GM23338 (cell line): Measurements from ENCODE around the gene NEK4. TPM values are rescaled to one million over a fixed set of nuclear protein-coding genes. Genes with fewer than 3 reads are reported as not detected.

Source experiments
- ATAC-seq: fragments of 200-7000 bp; cut with Tn5 transposase; 3 replicates; pipeline ENCODE4 v1.9.1; 2020
- DNase-seq: peaks from one replicate; pipeline ENCODE4 v3.0.0-alpha.2; 2015; ENCODE audit warnings: low spot score
- H2AFZ ChIP-seq: fragments of 200-600 bp; sonication (generic); 2 replicates; pipeline ENCODE4 v1.8.0; 2016; ENCODE audit warnings: antibody characterized with exemption, mild to moderate bottlenecking, moderate library complexity
- H3F3A ChIP-seq: fragments of 200-600 bp; sonication (generic); replicated peaks from 2 replicates; pipeline ENCODE4 v1.8.0; 2017; ENCODE audit warnings: antibody characterized with exemption, mixed run types, low read depth
- H3K27ac ChIP-seq: fragments of 200-600 bp; sonication (generic); 2 replicates; pipeline ENCODE4 v1.6.1; 2016; ENCODE audit warnings: low read depth
- H3K27me3 ChIP-seq: fragments of 200-600 bp; sonication (generic); 2 replicates; pipeline ENCODE4 v1.8.0; 2016; ENCODE audit warnings: mild to moderate bottlenecking, mixed run types, moderate library complexity; ENCODE audit not compliant: insufficient read depth
- H3K36me3 ChIP-seq: fragments of 200-600 bp; sonication (generic); 2 replicates; pipeline ENCODE4 v1.8.0; 2016; ENCODE audit warnings: mild to moderate bottlenecking; ENCODE audit not compliant: insufficient read depth
- H3K4me1 ChIP-seq: fragments of 200-600 bp; sonication (generic); 2 replicates; pipeline ENCODE4 v1.8.0; 2016; ENCODE audit warnings: mild to moderate bottlenecking, moderate library complexity; ENCODE audit not compliant: insufficient read depth
- H3K4me2 ChIP-seq: fragments of 200-600 bp; sonication (generic); 2 replicates; pipeline ENCODE4 v1.7.1; 2017; ENCODE audit warnings: mixed run types
- H3K4me3 ChIP-seq: fragments of 200-600 bp; sonication (generic); 2 replicates; pipeline ENCODE4 v1.6.1; 2016; ENCODE audit warnings: mixed run types
- H3K79me2 ChIP-seq: fragments of 200-600 bp; sonication (generic); replicated peaks from 2 replicates; pipeline ENCODE4 v1.8.0; 2017; ENCODE audit warnings: mild to moderate bottlenecking; ENCODE audit not compliant: insufficient read depth
- H3K9me2 ChIP-seq: fragments of 200-600 bp; sonication (generic); 2 replicates; pipeline ENCODE4 v1.8.0; 2017; ENCODE audit not compliant: insufficient read depth
- H4K20me1 ChIP-seq: fragments of 200-600 bp; sonication (generic); replicated peaks from 2 replicates; pipeline ENCODE4 v1.8.0; 2017; ENCODE audit warnings: mild to moderate bottlenecking; ENCODE audit not compliant: insufficient read depth
- H3K27ac Mint-ChIP-seq: 2 replicates; pipeline ENCODE4 v1.8.0; 2020; ENCODE audit warnings: inconsistent platforms, mild to moderate bottlenecking, moderate library complexity, mixed read lengths
- H3K27me3 Mint-ChIP-seq: 3 replicates; pipeline ENCODE4 v1.8.0; 2022; ENCODE audit warnings: low read depth, mild to moderate bottlenecking, moderate library complexity, mixed read lengths, inconsistent platforms; ENCODE audit not compliant: insufficient read depth, poor library complexity
- H3K36me3 Mint-ChIP-seq: 3 replicates; pipeline ENCODE4 v1.8.0; 2021; ENCODE audit warnings: low read depth, mild to moderate bottlenecking, inconsistent platforms, moderate library complexity, mixed read lengths
- H3K4me1 Mint-ChIP-seq: 3 replicates; pipeline ENCODE4 v1.8.0; 2020; ENCODE audit warnings: mild to moderate bottlenecking, inconsistent platforms, mixed read lengths
- H3K4me3 Mint-ChIP-seq: 3 replicates; pipeline ENCODE4 v1.8.0; 2021; ENCODE audit warnings: moderate library complexity, mild to moderate bottlenecking, inconsistent platforms, mixed read lengths
- H3K9me3 Mint-ChIP-seq: 3 replicates; pipeline ENCODE4 v1.8.0; 2020; ENCODE audit warnings: moderate library complexity, mild to moderate bottlenecking, inconsistent platforms, mixed read lengths
- CREB1 ChIP-seq: fragments of 250-450 bp; sonication (Bioruptor Pico); IDR thresholded peaks from 2 replicates; pipeline ENCODE4 v1.5.0; 2020; ENCODE audit warnings: low read depth, mild to moderate bottlenecking, moderate library complexity
- CTCF ChIP-seq, 2 experiments: fragments of 200-600 bp in 1 of 2; sonication (generic) in 1 of 2; conservative IDR thresholded peaks; 2 replicates each; pipeline versions ENCODE4 v1.5.1 to v1.6.1; 2016 to 2017; ENCODE audit warnings: antibody characterized with exemption in 2 of 2, low read depth in 2 of 2, mild to moderate bottlenecking in 2 of 2, moderate library complexity in 1 of 2
- ETS1 ChIP-seq: IDR thresholded peaks from 2 replicates; pipeline ENCODE4 v1.6.1; 2016; ENCODE audit warnings: antibody characterized with exemption
- NANOG ChIP-seq: IDR thresholded peaks from 2 replicates; pipeline ENCODE4 v1.6.1; 2016; ENCODE audit warnings: antibody characterized with exemption, borderline replicate concordance
- POLR2AphosphoS5 ChIP-seq: IDR thresholded peaks from 2 replicates; pipeline ENCODE4 v1.6.1; 2016; ENCODE audit warnings: antibody characterized with exemption, low read depth
- ZNF331 ChIP-seq: fragments of 250-450 bp; sonication (Bioruptor Pico); IDR thresholded peaks from 2 replicates; pipeline ENCODE4 v1.5.0; 2020; ENCODE audit warnings: low read depth, mild to moderate bottlenecking, moderate library complexity
- ZNF462 ChIP-seq: fragments of 250-450 bp; sonication (Bioruptor Pico); IDR thresholded peaks from 2 replicates; pipeline ENCODE4 v1.5.0; 2020; ENCODE audit warnings: mild to moderate bottlenecking, moderate library complexity
- polyA plus RNA-seq: library from polyadenylated mRNA; unstranded; fragments of >200 nt; fragmentation: Nextera tagmentation; extraction: Ambion mirVana; gene quantifications from 2 replicates; pipeline ENCODE4 v1.2.1, GENCODE V29; 2016
- total RNA-seq: library from RNA; depleted of rRNA; stranded (reverse); fragments of >200 nt; shearing (Covaris generic); gene quantifications from 2 replicates; pipeline ENCODE4 v1.2.3, GENCODE V29; 2014

NEK4 gene
- total and polyA plus RNA-seq, 2 experiments from 2014 or later = 8.6 to 42.7 TPM

GRCh38 chr3:52707585-52707984, 63.2 kb downstream of the NEK4 start:
- Mint-ChIP-seq H3K27me3 (peaks cover 14% of the 10 kb centered on the region), H3K9me3 (no peaks in the 10 kb centered on the region), H3K36me3 (peaks cover 19% of the 10 kb centered on the region), H3K4me1 (peaks cover 13% of the 10 kb centered on the region), H3K27ac (no peak overlapping the region), H3K4me3 (peak overlapping the region; percentile 99)
- Histone ChIP-seq H2AFZ (no peak overlapping the region), H3K4me2 (peak overlapping the region; percentile 100; the same call in 1 of the 2 replicates), H3K79me2 (peaks cover 41% of the 10 kb centered on the region), H3K9me2 (no peaks in the 10 kb centered on the region), H3K27ac (no peak overlapping the region), H3K4me3 (peak overlapping the region; percentile 99; the same call in 1 of the 2 replicates), H4K20me1 (peaks cover 15% of the 10 kb centered on the region), H3K36me3 (peaks cover 14% of the 10 kb centered on the region), H3K27me3 (no peaks in the 10 kb centered on the region), H3F3A (peaks cover 3% of the 10 kb centered on the region; the same call in 1 of the 2 replicates), H3K4me1 (peaks cover 10% of the 10 kb centered on the region)
- TF ChIP-seq POLR2AphosphoS5 (no peak), NANOG (no peak), CREB1 (CRISPR knock-in tag) (no peak)
- DNase-seq (no peak), ATAC-seq (no peak)

- peak; percentile 93 for DNase-seq
- no peak for TF ChIP-seq ZNF331 (CRISPR knock-in tag)
- TF ChIP-seq ZNF462 (CRISPR knock-in tag) = no peak
- TF ChIP-seq ETS1 = peak; percentile 83
- no peak for TF ChIP-seq CTCF (conservative IDR thresholded peaks at IDR 0.05; ENCODE audit: low read depth in 2 of 2)
Measured at GRCh38 chr3:52705688-52706686, 64.8 kb downstream of the NEK4 start, which contains the start of the genes GLT8D1 and SPCS1. TSS of gene GLT8D1 (minus strand) at chr3:52705791. CDS start at chr3:52700460, 5,331 bp downstream. TSS of gene SPCS1 (plus strand) at chr3:52706106. CDS start at chr3:52706247, 141 bp downstream.

More at GRCh38 chr3:52705688-52706686, 64.8 kb downstream of the NEK4 start, which contains the start of the genes GLT8D1 and SPCS1:
- no peaks in the 10 kb centered on the region for H3K9me2 ChIP-seq
- peaks cover 3% of the 10 kb centered on the region; the same call in 1 of the 2 replicates for H3F3A ChIP-seq
- peaks cover 13% of the 10 kb centered on the region for H3K4me1 Mint-ChIP-seq
- H3K27me3 Mint-ChIP-seq = peaks cover 14% of the 10 kb centered on the region
- H3K79me2 ChIP-seq = peaks cover 50% of the 10 kb centered on the region
- H3K27ac ChIP-seq = peak within 1 kb of the TSS; percentile 80; the same call in 1 of the 2 replicates
- ATAC-seq = peak; percentile 95
- H3K4me3 Mint-ChIP-seq = peak within 1 kb of the TSS; percentile 99
- peak within 1 kb of the TSS; percentile 98 for H2AFZ ChIP-seq
- peak within 1 kb of the TSS; percentile 100 for H3K4me2 ChIP-seq
- H3K36me3 Mint-ChIP-seq = peaks cover 16% of the 10 kb centered on the region
- peak within 1 kb of the TSS; percentile 91 for H3K27ac Mint-ChIP-seq
- peaks cover 14% of the 10 kb centered on the region for H3K36me3 ChIP-seq
- no peaks in the 10 kb centered on the region for H3K27me3 ChIP-seq
- H3K4me3 ChIP-seq = peak within 1 kb of the TSS; percentile 99
- H3K9me3 Mint-ChIP-seq = no peaks in the 10 kb centered on the region
- peaks cover 10% of the 10 kb centered on the region for H3K4me1 ChIP-seq
- H4K20me1 ChIP-seq = peaks cover 15% of the 10 kb centered on the region
